Heart right ventricle (tissue), 16 donors: ENCODE measurements around the gene TM9SF2. TPM values are rescaled to one million over a fixed set of nuclear protein-coding genes. Genes with fewer than 3 reads are reported as not detected.

Source experiments
- ATAC-seq, 8 donors: fragments of 200-7000 bp; cut with Tn5 transposase; one replicate each; pipeline ENCODE4 v1.9.1; 2020; ENCODE audit warnings: mild to moderate bottlenecking in 8 of 8, moderate library complexity in 8 of 8, moderate number of reproducible peaks in 1 of 8
- DNase-seq, 2 donors: peaks; one replicate each; pipeline ENCODE4 v3.0.0-alpha.2; 2020
- H3K27ac ChIP-seq, 10 donors: fragments of 200-600 bp; sonication (generic) in 2 of 10; one replicate each; pipeline versions ENCODE4 v1.5.0 to v1.8.0; 2020 to 2022; ENCODE audit warnings: mild to moderate bottlenecking in 3 of 10
- H3K27me3 ChIP-seq, 7 donors: fragments of 200-600 bp; one replicate each; pipeline ENCODE4 v1.8.0; 2021 to 2022; ENCODE audit warnings: mild to moderate bottlenecking in 2 of 7
- H3K36me3 ChIP-seq, 9 donors: fragments of 200-600 bp; sonication (generic) in 1 of 9; one replicate each; pipeline versions ENCODE4 v1.5.0 to v1.8.0; 2020 to 2022; ENCODE audit warnings: mild to moderate bottlenecking in 2 of 9
- H3K4me1 ChIP-seq, 9 donors: fragments of 200-600 bp; sonication (generic) in 1 of 9; one replicate each; pipeline versions ENCODE4 v1.5.0 to v1.8.0; 2020 to 2022; ENCODE audit warnings: mild to moderate bottlenecking in 4 of 9
- H3K4me3 ChIP-seq, 10 donors: fragments of 200-600 bp; sonication (generic) in 2 of 10; one replicate each; pipeline versions ENCODE4 v1.5.0 to v1.8.0; 2020 to 2022; ENCODE audit warnings: mild to moderate bottlenecking in 7 of 10, moderate library complexity in 2 of 10
- H3K9me3 ChIP-seq, 11 donors: fragments of 200-600 bp in 10 of 11; sonication (generic) in 2 of 11; one replicate each; pipeline versions ENCODE4 v1.5.0 to v1.8.0; 2013 to 2022; ENCODE audit warnings: mild to moderate bottlenecking in 2 of 11, control low read depth in 1 of 11, moderate library complexity in 1 of 11
- CTCF ChIP-seq, 9 donors: fragments of 200-600 bp; sonication (generic) in 2 of 9; IDR thresholded peaks; one replicate each; pipeline versions ENCODE4 v1.5.0 to v1.8.0; 2021 to 2022; ENCODE audit warnings: antibody characterized with exemption in 9 of 9, mild to moderate bottlenecking in 5 of 9, moderate library complexity in 1 of 9
- WGBS, 2 donors: extraction: QIAGEN DNeasy Blood & Tissue Kit; methylation state at CpG; one replicate each; pipeline ENCODE4 v1.1.7; 2013; ENCODE audit warnings: inconsistent platforms in 1 of 2; 5-methylcytosine and 5-hydroxymethylcytosine counted together
- intact Hi-C, 10 donors: fragments of 100-400 bp; cut with DNase I; formaldehyde crosslinking; loops; one replicate each; pipeline versions ENCODE4 v1.11.1 to v1.14.2; 2022
- polyA plus RNA-seq, 2 donors: library from polyadenylated mRNA; stranded (reverse); fragments of 200-250 nt; gene quantifications; one replicate each; pipeline ENCODE4 v1.2.3, GENCODE V29; 2013
- total RNA-seq, 10 donors: library from RNA; stranded (reverse); fragmentation: NEBNext Ultra II Directional in 3 of 10; extraction: Animal tissue kit (Norgen Biotek cat#: 25700) in 3 of 10; gene quantifications; one replicate each; pipeline versions ENCODE4 v1.2.1 to v1.2.4, GENCODE V29; 2021 to 2023
- donor health status: Arrhythmogenic right ventricular cardiomyopathy.
- donor health status: ischemic (EF 13 %, LVEDD 7.1; RV severe dilation, severe dysfunction).
- donor health status: healthy with polysubstance abuse.
- donor health status: DM: no; HTN: yes; CAD: no.
- donor health status: DM: no; HTN: no; CAD: no.
- donor health status: ischemic (EF 25% LVEDD 6.9; RV normal size, moderate dysfunction).
- donor health status: ischemic (EF 25% LVEDD 5.7; RV mildly dilated, moderate dysfunction).
- donor health status: healthy.
- donor health status: DM: yes; HTN: yes; CAD: no.
- donor health status: Ischemic cardiomyopathy.
- donor health status: ischemic (EF 35%, LVEDD 5.7; RV mildly dilated, moderate dysfunction).
- donor health status: nonischemic (EF 11% LVEDD 7.7; RV severe dilation, severe dysfunction).
- donor health status: DM: yes; HTN: yes; CAD: no.
- donor health status: PGD.
- donor health status: ischemic (EF 29% LVEDD 5.4; RV normal size, mild dysfunction).
- donor health status: nonischemic (EF 23%, LVEDD 6.1; RV moderate dilation, normal function).

TM9SF2 gene
- total and polyA plus RNA-seq, 12 donors: 27.9 to 78.8 (median 61.1) TPM

GRCh38 chr13:99608345-99608744, 107.1 kb downstream of the TM9SF2 start:
- DNase-seq (no peak), ATAC-seq (no peak)
- Histone ChIP-seq H3K4me1 (peaks cover 0 to 23% (median 8%) of the 10 kb centered on the region in 9 donors), H3K9me3 (peaks cover 0 to 4% (median 0%) of the 10 kb centered on the region in 11 donors), H3K27me3 (no peaks in the 10 kb centered on the region), H3K36me3 (no peaks in the 10 kb centered on the region), H3K4me3 (no peak overlapping the region), H3K27ac (no peak overlapping the region)
- no peak for TF ChIP-seq CTCF (IDR thresholded peaks at IDR 0.05)
- 93 to 94% methylated on average over 15 of the region's 15 CpGs for WGBS, 2 donors
- intact Hi-C loops: loop anchor here in 2 of 10 donors (5.0 to 10.0 kb wide), 2 partner anchors 106 to 164 kb away; partner anchors contain the start of gene TM9SF2 (in 1 of the 2)

- Histone ChIP-seq H3K9me3 (peaks cover 0 to 4% (median 0%) of the 10 kb centered on the region in 11 donors), H3K27ac (no peak overlapping the region), H3K4me3 (no peak overlapping the region), H3K27me3 (no peaks in the 10 kb centered on the region), H3K36me3 (no peaks in the 10 kb centered on the region), H3K4me1 (peaks cover 0 to 22% (median 4%) of the 10 kb centered on the region in 9 donors)
- TF ChIP-seq CTCF (IDR thresholded peaks at IDR 0.05): no peak
- ATAC-seq: no peak
- 79 to 86% methylated on average over 4 of the region's 4 CpGs for WGBS, 2 donors
- DNase-seq: no peak
- intact Hi-C loops: loop anchor here in 4 of 10 donors (5.0 to 10.0 kb wide), 3 partner anchors 166 to 173 kb away; no protein-coding TSS in a partner anchor
These were observed 109.5 kb downstream of the TM9SF2 start for GRCh38 chr13:99610702-99611289.

Other genes starting within 250 kb of the TM9SF2 start
- under 1 TPM in 1 of 10 donors, not detected in 9; 0.95 TPM for gene GPR18, start 243.1 kb upstream of the TM9SF2 start, total RNA-seq
- not detected for gene GPR18, start 243.1 kb upstream of the TM9SF2 start, polyA plus RNA-seq
- gene GPR183, start 194.1 kb upstream of the TM9SF2 start, total RNA-seq: 1 to 10 TPM in 8 of 10 donors, under 1 TPM in 2; 0.49 to 8.6 (median 1.6) TPM
- gene GPR183, start 194.1 kb upstream of the TM9SF2 start, polyA plus RNA-seq: 1 to 10 TPM; 2.2 to 2.6 TPM
- 10 to 100 TPM; 23.0 to 38.9 (median 27.9) TPM for gene CLYBL, start 105.2 kb downstream of the TM9SF2 start, total RNA-seq
- gene CLYBL, start 105.2 kb downstream of the TM9SF2 start, polyA plus RNA-seq: 10 to 100 TPM in 1 of 2 donors, 1 to 10 TPM in 1; 9.7 to 14.6 TPM